Stimulated activated CD4-positive, alpha-beta T cell treated with anti-CD3 and anti-CD28 coated beads, Interleukin-4, amount 100 ng/mL, for 4 hours (primary cell): ENCODE data around the gene RGS8.

ENCODE experiments used
- DNase-seq, 2 experiments: peaks; one replicate each; pipeline ENCODE4 v3.0.0-alpha.2; 2020

The RGS8 gene, protein sequence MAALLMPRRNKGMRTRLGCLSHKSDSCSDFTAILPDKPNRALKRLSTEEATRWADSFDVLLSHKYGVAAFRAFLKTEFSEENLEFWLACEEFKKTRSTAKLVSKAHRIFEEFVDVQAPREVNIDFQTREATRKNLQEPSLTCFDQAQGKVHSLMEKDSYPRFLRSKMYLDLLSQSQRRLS

DNA sequence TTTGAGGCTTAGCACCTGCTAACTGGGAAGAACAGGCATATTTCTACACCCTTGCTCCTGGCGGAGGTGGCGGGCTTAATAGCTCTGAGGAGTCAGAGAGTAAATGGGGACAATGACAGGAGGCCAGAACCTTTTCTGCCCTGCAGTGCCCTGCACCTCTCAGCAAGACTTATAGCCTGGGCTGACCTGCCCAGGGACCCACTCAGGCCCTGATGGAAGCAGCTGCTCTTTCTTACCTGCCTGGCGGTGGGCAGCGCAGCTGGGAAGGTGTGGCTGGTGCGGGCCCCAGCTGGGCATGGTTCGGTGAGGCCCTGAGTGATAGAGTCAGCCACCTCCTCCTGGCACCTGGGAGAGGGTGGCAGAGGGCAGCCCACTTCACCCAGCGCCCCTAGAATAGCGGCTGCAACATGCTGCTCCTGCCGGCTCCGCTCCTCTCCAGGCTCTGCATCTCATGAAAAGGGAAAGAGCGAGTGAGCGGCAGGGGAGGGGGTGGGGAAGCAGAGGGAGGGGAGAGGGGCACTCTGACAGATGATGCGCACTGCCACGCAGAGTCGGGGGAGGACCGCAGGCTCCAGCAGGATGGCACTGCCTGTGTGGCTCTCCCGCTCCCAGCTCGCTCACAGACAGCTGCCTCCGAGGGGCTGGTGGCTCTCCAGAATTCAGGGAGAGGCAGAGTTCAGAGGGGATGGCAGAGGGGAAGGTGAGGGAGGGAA lies at the start of gene RGS8:
TSS of gene RGS8 (minus strand) at position 472 of the 713 bp plus-strand sequence. CDS start 14,938 bp downstream, outside the sequence.
- no peak for DNase-seq

DNA sequence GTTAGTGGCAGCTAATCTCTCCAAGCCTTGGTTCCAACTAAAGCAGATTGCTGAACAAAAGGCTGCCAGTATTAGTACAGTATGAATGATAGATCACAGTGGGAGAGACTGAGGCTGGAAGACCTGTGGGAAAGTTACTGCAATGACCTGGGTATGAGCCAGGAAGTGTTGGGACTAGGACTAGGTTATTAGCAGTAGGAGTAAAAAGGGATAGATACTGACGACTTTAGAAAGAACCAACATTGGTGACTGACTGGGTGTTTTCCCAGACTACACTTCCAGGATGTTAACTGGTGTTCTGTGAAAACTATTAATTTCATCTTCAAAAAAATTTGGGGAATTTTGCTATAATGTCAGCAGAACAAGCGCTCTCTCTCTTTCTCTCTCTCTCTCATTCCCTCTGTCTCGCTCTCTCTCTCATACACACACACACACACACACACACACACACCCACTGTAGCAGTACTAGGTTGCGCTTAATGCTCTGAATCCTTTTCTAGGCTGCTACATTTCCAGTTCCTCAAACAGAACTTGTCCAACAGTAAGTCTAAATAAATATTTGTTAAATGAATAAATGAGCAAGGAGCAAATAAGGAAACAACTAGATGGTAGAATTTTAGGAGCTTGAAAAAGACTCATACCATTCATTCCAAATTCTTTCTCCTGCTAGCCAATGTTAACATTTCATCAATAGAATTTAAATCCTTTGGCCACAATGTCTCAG lies 47.6 kb upstream of the RGS8 start:
- DNase-seq = no peak

DNA sequence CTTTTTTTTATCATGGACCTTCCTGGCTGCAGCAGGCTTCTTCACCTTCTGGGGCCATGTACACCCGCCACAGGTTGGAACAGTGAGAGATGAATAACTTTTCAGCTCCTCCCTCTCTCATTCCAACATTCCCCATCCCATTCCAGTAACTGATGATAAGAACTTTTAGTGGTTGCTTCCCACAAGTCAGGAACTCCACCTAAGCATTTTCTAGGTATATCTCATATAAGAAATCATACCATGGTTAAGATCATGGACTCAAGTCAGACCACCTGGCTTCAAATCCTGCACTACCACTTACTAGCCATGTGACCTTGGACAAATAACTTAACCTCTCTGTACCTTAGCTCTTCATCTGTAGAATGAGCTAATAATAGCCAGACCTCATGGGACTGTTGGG lies 42.5 kb upstream of the RGS8 start:
- DNase-seq = no peak

DNA sequence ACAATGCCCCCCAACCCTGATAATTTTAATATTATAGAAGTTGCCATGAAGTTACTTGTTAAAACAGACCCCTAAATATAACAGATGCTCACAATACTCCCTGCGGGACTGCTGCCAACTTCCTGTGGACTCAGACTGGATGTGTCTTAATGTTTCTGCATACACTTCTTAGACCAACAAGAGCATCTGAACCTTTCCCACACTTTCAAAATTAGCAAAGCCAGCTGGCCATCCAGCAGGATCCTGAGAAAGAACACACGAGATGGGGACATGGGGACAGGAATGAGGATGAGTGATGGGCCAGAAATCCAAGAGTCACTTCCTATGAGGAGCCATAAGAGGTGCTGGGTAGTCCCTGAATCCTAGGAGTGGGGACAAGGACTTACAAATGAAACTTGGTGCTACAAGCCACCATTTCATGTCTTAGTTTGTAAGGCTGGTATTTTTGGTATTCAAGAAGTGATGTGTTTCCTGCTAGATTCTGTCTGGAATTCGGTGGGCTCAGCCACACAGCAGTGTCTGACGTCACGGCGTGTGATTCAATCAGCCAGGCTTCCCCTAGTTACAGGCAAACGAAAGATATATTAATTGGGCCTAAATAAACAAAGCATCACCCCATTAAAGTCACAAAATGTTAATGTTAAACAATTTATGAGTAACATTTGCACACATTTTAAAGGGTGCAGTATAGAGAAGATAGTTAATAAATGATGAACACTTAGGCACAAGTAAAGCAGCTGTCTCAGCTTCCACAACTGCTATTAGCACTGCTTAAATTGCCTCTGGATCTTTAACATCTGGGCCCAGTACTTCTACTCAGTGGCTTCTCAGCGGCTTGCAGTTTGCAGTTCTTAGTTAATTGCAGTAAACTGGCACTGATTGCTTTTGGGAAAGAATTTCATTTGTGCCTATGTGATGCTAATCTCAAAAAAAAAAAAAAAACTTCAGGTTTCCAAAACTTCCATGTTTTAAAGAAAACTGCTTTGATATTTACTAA lies 41.2 kb upstream of the RGS8 start:
- no peak for DNase-seq

DNA sequence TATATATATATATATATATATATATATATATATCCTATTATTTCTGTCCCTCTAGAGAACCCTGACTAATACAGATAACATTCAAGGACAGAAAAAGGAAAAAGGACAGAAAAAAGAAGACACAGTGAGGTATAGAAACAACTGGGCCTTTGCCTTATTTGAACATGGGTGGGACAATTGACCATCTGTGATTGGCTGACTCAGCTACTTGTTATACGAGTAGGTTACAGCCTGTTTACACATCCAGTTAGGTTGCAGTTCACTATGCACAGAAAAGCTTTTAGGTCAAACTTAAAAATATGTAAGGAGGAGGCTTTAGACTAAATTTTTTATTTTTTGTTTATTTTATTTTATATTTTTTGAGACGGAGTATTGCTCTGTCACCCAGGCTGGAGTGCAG lies 39.8 kb upstream of the RGS8 start:
- DNase-seq = no peak

DNA sequence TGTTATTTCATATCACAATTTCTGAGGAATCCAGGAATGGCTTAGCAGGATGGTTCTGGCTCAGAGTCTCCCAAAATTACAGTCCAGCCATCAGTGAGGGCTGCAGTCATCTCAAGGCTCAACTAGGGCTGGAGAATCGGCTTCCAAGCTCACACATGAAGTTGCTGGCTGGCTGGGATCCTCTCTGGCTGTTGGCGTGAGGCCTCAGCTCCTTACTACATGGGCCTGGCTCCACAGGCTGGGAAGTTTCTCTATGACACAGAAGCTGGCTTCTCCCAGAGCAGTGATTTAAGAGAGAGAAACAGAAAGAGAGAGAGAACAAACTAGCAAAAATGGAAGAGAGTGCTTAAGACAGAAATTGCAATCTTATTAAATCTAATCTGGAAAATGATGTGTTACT lies 38.8 kb upstream of the RGS8 start:
- DNase-seq = no peak

DNA sequence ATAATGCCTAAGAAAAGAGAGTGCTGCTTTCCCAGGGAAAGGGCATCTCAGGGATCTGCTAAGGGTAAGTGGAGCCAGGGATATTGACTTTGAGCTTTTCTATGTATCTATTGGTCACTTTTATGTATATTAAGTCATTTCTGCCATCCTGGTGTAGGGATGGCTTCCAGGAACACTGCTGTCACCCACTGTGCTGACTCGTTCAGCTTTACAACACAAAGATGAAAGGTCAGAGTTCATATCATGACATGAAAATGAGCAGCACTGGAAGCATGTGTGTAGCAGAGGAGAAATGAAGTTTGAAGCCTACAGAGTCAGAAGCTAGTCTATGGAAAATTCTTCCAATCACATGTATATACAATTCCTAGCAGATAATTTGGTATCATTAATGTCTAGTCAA lies 37.1 kb upstream of the RGS8 start:
- no peak for DNase-seq

DNA sequence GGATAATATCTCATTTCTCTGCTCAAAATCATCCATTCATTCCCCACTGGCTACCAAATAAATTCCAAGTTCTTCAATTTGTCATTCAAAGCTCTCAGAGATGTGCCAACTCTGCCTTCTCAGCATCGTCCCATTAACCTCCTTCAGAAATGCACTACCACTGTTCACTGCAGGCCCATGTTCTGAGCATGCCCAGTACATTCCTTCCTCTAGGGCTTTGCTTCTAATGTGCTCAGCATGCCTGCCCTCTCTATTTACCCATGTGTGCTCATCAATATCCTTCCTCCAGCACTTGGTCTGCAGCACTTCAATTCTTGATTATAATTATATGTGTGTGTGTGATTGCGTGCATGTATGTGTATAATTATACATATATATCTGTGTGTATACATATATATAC lies 36.1 kb upstream of the RGS8 start:
- DNase-seq = no peak

DNA sequence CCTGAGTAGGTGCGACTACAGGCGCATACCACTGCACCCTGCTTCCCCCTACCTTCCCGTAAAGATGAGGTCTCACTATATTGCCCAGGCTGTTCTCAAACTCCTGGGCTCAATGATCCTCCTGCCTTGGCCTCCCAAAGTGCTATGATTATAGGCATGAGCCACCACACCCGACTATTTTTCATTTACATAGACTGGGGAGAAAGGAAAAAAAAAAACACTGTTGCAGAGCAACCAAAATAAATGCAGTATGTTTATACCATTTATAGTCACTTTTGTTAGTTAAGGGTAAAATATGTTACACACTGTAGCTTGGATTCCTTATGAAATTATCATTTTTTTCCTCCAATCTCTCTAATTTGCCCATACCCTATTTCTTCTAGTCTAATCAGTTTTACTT lies 35.2 kb upstream of the RGS8 start:
- DNase-seq = no peak

DNA sequence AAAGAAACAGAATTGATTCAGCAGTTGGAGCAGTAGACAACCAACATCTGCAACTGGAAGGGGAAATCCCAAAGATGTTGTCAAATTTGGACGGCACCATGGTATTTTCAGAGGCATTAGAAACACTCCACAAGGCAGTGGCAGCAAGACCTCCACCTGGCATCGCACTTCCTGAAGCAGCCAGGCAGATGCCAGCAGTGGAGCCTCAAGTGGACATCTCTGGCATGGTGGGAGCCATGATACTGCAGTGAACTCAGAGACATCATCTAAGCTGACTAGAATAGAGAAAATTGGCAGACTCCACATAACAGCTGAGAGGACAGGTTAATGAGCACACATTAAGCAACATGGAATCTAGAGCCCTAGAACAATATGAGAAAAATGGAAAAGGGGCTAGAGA lies 33.9 kb upstream of the RGS8 start:
- no peak for DNase-seq

DNA sequence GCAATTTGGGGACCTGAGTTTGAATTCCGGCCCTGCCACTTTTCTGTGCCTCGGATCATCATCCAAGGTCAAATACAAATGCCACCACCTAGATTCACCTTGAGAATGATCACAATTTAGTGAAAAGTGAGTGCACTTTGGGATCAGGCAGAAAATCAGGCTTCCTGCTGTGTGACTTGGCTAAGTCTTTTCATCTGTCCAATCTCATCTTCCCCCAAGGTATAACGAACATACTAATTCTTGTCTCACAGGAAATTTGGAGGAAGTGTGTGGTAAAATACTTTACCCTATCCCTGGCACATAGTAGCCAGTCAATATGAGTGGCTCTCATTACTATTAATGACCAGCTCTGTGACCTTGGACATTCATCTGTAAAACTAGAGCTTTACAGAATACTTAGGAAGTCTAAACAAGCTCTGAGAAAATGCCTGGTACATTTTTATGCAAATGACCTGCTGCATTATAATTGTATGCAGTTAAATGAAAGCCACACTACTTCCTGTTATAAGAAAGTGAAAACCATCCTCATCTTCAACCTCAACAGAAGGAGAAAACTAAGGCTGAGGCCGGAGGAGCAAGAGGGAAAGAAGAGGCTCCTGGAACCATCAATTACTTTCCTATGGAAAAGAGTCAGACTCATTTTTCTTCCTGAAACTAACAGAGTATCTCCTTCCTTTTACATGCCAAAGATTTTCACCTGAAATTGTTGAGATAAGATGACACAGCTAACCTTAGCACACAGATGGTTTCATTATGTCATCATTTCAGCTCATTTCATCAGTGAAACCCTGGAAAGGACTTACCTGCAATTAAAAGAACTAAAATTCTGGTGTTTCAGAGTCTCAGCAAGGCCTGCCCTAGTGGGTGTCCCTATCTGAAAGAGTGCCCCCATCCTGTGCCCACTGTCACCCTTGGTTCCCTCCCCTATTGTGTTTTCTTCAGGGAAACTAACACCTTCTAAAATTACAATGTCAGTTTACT lies 32.6 kb upstream of the RGS8 start:
- DNase-seq = no peak

DNA sequence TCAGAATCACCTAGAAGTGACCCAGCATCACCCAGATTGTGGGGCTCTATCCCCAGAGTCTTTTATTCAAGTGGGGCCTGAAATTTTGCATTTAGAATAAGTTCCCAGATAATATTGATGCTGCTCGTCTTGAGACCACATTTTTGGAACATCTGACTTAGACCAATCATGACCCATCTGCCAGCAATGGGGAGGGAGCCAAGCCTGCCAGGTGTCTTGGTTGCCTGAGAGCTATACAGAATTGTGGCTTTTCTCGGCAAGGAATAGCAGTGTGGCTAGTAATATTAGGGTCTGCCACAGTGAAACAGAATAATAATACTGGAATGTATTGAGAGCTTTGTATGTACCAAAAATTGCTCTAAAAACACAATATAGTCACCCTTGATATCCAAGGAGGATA lies 31.1 kb upstream of the RGS8 start:
- no peak for DNase-seq

DNA sequence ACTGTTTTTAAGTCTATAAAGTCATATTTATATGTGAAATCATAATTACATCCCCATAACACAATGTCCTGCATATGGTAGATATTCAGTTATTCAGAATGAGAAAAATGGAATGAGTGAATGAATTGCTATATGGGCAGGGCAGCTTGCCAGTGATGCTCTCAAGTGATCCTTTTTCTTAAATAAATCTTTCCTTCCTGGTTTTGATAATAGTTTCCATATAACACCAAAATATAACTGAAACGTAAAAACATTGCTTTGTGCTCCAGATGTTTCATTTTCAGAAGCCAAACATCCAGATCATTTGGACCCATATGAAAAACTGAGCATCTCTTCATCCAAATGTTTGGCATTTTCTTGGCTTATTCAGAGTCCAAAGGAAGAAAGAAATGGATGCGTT lies 30.2 kb upstream of the RGS8 start:
- no peak for DNase-seq

DNA sequence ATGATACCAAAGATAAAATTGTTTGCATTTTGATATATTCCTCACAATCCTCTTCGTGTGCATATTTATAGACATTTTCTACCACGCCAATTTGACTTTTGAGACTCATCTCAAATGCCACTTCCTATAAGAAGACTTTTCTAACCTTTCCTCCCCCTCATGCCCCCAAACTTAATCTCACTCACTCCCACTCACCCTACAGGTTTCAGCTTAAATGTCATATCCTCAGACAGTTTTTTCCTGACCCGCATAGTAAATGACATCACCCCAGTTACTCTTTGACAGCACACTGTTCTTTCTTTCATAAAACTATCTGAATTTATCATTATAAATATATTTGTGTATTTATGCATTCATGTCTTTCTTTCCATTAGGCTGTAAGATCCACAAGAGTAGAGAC lies 29.6 kb upstream of the RGS8 start:
- DNase-seq = peak in 1 of 2 experiments; percentile 3

DNA sequence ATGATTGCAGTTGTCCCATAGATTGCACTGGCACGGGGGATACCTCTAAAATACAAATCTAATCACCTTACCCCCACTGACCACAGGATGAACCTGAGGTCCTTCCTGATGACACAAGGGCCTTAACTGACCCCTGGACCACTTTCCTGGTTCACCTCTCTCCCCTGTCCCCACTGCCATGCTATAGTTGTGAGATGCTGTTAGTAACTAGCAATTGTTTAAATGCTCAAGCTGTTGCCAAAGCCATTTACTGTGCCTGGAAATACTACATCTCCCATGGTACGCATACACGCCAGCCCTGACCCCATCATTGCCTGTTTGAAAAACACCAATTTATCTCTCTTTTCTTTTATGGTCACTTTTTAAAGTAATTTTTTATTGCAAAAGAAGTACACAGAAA lies 29.1 kb upstream of the RGS8 start:
- no peak for DNase-seq

DNA sequence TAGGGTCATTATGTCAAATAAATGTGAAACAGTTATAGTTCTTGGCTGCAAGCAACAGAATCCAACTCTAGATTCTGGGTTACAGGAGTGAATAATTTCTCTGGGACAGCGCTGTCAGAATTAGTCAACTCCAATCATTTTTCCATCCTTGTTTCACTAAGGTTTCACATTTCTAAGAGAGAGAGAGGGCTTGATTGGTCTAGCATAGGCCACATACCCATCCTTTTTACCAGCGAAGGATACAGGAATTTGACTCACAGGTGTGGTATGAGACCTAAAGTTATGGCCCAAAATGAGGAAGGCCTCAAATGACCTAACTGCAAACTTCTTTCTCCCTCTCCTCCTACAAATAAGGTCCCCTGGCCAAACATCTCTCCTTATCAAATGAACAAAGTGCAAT lies 25.5 kb upstream of the RGS8 start:
- no peak for DNase-seq

DNA sequence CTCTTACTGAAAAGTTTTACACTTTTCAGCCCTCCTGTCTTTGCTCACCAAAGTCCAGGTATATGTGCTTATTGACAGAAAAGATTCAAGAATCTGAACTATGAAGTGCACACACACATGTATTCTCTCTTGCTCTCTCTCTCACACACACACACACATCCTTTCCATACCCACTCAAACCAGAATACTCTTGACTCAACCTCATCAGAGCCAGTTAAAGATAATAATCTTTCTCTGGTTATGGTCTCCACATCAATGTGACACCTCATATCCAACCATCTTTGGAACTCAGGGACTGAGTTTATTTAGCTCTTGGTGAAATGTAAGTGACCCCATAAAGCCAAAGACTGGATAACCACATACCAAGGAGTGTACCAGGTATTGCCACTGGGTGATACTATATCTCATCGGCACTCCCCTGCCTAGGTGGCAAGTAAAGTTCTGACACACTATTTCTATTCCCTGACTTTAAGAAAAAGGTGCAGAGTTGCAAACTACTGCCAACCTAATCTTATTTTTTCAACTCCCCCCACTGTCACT lies 24.9 kb upstream of the RGS8 start:
- no peak for DNase-seq

DNA sequence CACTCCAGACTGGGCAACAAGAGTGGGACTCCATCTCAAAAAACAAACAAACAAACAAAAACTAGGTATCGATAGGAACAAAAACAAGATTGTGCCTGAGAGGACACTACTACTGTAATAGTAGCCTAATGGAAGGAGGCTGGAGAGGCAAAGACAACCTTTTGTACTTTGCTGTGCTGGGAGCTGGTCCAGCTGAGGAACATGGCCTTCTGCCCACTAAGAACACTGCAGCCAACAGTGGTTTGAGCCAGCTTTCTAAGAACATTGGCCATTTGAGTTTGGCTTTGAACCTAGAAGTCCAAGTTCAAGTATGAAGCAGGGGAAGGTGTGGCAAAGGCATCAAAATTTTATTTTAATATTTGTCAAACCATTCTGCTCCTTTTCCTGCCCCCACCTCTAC lies 22.7 kb upstream of the RGS8 start:
- DNase-seq = no peak

DNA sequence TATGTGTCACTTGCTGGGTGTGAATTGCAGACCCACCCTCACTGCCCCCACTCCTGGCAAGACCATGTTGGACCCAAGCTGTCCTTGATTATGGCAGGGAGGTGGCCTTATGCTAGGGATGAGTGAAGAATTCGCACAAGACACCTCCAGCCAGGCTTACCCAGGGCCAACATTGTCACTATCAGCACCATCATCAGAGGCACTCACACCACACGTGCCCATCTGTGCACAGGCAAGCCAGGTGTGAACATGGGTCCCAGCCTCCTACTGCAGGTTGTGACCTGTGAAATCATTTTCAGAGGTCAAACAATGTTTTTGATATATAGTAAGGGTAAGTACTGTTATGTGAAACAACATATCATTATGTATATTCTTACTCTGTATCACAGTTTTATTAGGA lies 20.3 kb upstream of the RGS8 start:
- no peak for DNase-seq

DNA sequence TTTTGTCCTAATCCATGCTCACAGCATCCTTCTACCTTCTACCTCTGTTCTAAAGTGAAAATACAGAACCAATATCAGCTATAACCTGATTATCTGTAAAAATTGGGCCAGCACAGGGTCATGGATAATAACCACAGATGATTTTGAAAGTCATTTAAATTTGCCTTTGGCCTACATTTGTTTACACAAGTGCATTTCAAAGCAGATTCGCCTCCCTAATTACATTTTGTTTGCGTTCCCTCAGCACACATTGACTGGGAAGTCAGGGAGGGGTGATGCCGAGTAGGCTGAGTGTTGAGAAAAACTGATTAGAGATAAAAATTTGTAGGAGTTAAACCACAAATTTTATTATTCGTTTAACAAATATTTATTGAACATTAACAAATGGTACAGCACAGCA lies 19.2 kb upstream of the RGS8 start:
- DNase-seq = no peak

DNA sequence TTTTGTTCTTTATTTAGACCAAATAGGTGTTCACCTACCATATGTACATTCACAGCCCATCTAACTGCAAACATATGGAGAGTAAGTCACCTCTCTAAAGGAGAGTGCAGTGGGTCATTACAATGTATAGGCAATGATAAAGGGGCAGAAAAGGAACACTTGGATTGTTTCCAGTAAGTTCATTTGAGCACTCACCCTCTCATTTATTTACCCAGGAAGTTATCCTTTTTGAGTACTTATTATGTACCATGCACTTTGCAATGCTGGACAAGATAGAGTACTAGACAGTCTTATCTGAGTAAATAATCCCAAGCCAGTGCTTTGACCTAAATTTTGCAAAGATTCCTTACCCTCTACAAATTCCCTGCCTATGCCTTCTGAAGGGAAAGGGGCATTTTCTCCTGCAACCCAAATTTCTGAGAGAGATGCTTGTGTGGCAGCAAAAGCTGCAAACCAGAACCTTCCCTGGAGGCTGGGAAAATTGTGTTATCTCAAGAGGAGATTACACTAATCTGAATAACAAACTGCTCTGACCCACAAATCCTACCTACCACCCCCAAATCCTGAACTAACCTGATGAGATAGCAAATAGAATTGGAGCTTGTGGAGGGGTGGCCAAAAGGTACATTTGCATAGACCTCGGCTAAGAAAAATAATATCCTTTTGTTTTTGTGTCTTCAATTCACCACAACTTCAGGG lies 18.6 kb upstream of the RGS8 start:
- DNase-seq = no peak
